OCI-LY3 (cell line): ENCODE data around the gene IFNGR2.

Experiments
- H2AFZ ChIP-seq: fragments of 200-600, 300-600 bp; shearing (Covaris generic); 2 replicates; pipeline ENCODE4 v1.6.0; 2014; ENCODE audit warnings: antibody characterized with exemption, low read depth, low read length
- H3K27ac ChIP-seq: fragments of 200-600, 300-600 bp; sonication (generic); 2 replicates; pipeline ENCODE4 v1.5.1; 2014; ENCODE audit warnings: mild to moderate bottlenecking, low read length, moderate library complexity, mixed read lengths
- H3K27me3 ChIP-seq: fragments of 200-600, 300-600 bp; sonication (generic); 2 replicates; pipeline ENCODE4 v1.6.1; 2014; ENCODE audit warnings: low read depth, low read length, mixed read lengths
- H3K36me3 ChIP-seq: fragments of 200-600, 300-600 bp; sonication (generic); replicated peaks from 2 replicates; pipeline ENCODE3; 2014; ENCODE audit warnings: low read depth, low read length, mixed read lengths
- H3K4me1 ChIP-seq: fragments of 300-600, 200-600 bp; sonication (generic); 2 replicates; pipeline ENCODE4 v1.6.1; 2014; ENCODE audit warnings: low read length, mixed read lengths
- H3K4me2 ChIP-seq: fragments of 200-600, 300-600 bp; sonication (generic); 2 replicates; pipeline ENCODE4 v1.6.1; 2014; ENCODE audit warnings: low read length, mixed read lengths
- H3K4me3 ChIP-seq: fragments of 300-600, 200-600 bp; sonication (generic); 2 replicates; pipeline ENCODE4 v1.5.1; 2014; ENCODE audit warnings: antibody characterized with exemption, mild to moderate bottlenecking, low read length, moderate library complexity
- H3K79me2 ChIP-seq: fragments of 300-600, 200-600 bp; shearing (Covaris generic); 2 replicates; pipeline ENCODE4 v1.6.1; 2014; ENCODE audit warnings: mild to moderate bottlenecking, low read length, mixed read lengths
- H3K9ac ChIP-seq: fragments of 300-600, 200-600 bp; shearing (Covaris generic); 2 replicates; pipeline ENCODE4 v1.6.0; 2014; ENCODE audit warnings: mild to moderate bottlenecking, low read length, moderate library complexity
- H3K9me3 ChIP-seq: fragments of 200-600, 300-600 bp; shearing (Covaris generic); 2 replicates; pipeline ENCODE4 v1.6.1; 2014; ENCODE audit warnings: low read length, mixed read lengths; ENCODE audit not compliant: insufficient read depth
- H4K20me1 ChIP-seq: fragments of 200-600, 300-600 bp; sonication (generic); 2 replicates; pipeline ENCODE4 v1.6.1; 2016; ENCODE audit warnings: low read length, mixed read lengths; ENCODE audit not compliant: insufficient read depth
- EZH2phosphoT487 ChIP-seq: fragments of 200-600 bp; shearing (Covaris generic); IDR thresholded peaks from 2 replicates; pipeline ENCODE4 v1.6.1; 2018; ENCODE audit warnings: antibody characterized with exemption, mixed run types, low read depth
- TF ChIP-seq, protein P1 (sequence below): fragments of 200-600, 300-600 bp; sonication (generic); IDR thresholded peaks from 2 replicates; pipeline ENCODE4 v1.5.1; 2014; ENCODE audit warnings: antibody characterized with exemption, low read length, low read depth

The IFNGR2 gene

GRCh38 chr21:33396951-33397350 is 6.3 kb upstream of the IFNGR2 start:
- H3K4me3 ChIP-seq = no peak overlapping the region
- H3K27ac ChIP-seq = no peak overlapping the region
- TF ChIP-seq, protein P1, sequence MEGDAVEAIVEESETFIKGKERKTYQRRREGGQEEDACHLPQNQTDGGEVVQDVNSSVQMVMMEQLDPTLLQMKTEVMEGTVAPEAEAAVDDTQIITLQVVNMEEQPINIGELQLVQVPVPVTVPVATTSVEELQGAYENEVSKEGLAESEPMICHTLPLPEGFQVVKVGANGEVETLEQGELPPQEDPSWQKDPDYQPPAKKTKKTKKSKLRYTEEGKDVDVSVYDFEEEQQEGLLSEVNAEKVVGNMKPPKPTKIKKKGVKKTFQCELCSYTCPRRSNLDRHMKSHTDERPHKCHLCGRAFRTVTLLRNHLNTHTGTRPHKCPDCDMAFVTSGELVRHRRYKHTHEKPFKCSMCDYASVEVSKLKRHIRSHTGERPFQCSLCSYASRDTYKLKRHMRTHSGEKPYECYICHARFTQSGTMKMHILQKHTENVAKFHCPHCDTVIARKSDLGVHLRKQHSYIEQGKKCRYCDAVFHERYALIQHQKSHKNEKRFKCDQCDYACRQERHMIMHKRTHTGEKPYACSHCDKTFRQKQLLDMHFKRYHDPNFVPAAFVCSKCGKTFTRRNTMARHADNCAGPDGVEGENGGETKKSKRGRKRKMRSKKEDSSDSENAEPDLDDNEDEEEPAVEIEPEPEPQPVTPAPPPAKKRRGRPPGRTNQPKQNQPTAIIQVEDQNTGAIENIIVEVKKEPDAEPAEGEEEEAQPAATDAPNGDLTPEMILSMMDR = no peak
- TF ChIP-seq EZH2phosphoT487 = no peak
- H3K9me3 ChIP-seq = no peaks in the 10 kb centered on the region
- H3K4me2 ChIP-seq = no peak overlapping the region
- H3K27me3 ChIP-seq = no peaks in the 10 kb centered on the region
- no peaks in the 10 kb centered on the region for H3K79me2 ChIP-seq
- H3K36me3 ChIP-seq = no peaks in the 10 kb centered on the region
- no peaks in the 10 kb centered on the region for H4K20me1 ChIP-seq
- H2AFZ ChIP-seq = no peak overlapping the region
- H3K9ac ChIP-seq = no peak overlapping the region
- peaks cover 14% of the 10 kb centered on the region for H3K4me1 ChIP-seq

DNA sequence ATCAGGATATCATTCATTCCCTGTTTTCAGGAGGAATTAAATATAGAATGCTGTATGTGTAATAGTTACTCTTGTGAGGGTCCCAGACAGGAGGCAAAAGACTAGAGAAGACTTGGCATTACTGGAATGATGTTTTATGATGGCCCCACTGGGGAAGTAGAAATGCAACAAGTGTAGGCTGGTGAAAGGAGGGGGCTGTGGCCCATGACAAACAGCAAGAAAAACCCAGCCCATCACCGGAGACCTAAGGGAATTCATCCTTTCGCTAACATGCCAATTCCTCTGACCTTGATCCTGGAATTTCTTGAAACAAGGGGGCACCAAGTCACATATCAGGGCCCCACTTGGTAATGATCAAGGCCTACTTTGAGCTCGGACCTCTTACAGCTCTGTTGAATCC is 5.5 kb upstream of the IFNGR2 start:
- H3K27ac ChIP-seq = no peak overlapping the region
- H4K20me1 ChIP-seq = no peaks in the 10 kb centered on the region
- no peaks in the 10 kb centered on the region for H3K79me2 ChIP-seq
- no peaks in the 10 kb centered on the region for H3K9me3 ChIP-seq
- no peak overlapping the region for H3K9ac ChIP-seq
- no peak overlapping the region for H2AFZ ChIP-seq
- peaks cover 18% of the 10 kb centered on the region for H3K4me1 ChIP-seq
- TF ChIP-seq, protein P1 = no peak
- no peak for TF ChIP-seq EZH2phosphoT487
- no peaks in the 10 kb centered on the region for H3K36me3 ChIP-seq
- H3K4me3 ChIP-seq = no peak overlapping the region
- no peaks in the 10 kb centered on the region for H3K27me3 ChIP-seq
- H3K4me2 ChIP-seq = no peak overlapping the region

DNA sequence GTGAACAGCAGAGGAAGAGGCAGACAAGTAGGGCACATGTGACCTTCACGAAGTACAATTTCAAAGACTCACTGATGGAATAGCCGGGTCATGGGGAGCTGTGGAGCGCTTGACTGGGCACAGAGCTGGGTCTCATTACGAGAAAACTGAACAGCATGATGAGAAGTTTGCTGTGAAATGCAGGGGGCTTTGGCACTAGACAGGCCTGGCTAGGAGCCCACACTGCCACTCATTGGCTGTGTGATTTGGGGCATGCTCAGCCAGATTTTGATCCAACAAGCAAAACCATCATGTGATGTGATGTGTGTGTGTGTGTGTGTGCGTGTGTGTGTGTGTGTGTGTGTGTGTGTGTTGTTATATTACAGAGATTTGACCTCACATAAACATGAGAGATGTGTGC is 4.9 kb upstream of the IFNGR2 start:
- H3K9ac ChIP-seq = no peak overlapping the region
- no peak overlapping the region for H3K4me3 ChIP-seq
- no peaks in the 10 kb centered on the region for H4K20me1 ChIP-seq
- peaks cover 18% of the 10 kb centered on the region for H3K4me1 ChIP-seq
- no peak overlapping the region for H3K4me2 ChIP-seq
- no peak for TF ChIP-seq EZH2phosphoT487
- TF ChIP-seq, protein P1 = no peak
- peaks cover under 1% of the 10 kb centered on the region; the same call in 1 of the 2 replicates for H3K79me2 ChIP-seq
- H2AFZ ChIP-seq = no peak overlapping the region
- no peaks in the 10 kb centered on the region for H3K36me3 ChIP-seq
- no peaks in the 10 kb centered on the region for H3K9me3 ChIP-seq
- no peaks in the 10 kb centered on the region for H3K27me3 ChIP-seq
- no peak overlapping the region for H3K27ac ChIP-seq

DNA sequence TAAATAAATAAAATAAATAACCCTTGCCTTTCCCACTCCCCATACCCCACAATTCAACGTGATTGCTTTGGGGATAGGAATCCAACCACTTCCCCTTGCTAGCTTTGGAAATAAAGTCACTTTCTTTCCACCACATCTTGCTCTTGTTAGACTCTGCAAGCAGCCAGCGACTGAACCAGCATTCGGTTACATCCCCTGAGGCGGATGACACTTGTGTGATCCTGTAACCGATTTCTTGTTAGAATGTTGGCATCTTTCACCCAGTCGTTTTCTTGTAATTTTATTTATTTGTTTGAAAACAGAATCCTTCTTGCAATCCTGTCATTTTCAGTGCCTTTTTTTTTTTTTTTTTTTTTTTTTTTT is 1.6 kb upstream of the IFNGR2 start:
- H3K27ac ChIP-seq = no peak overlapping the region
- no peak overlapping the region for H3K9ac ChIP-seq
- TF ChIP-seq, protein P1 = no peak
- TF ChIP-seq EZH2phosphoT487 = no peak
- H4K20me1 ChIP-seq = peaks cover 21% of the 10 kb centered on the region
- no peaks in the 10 kb centered on the region for H3K27me3 ChIP-seq
- H3K36me3 ChIP-seq = peaks cover 8% of the 10 kb centered on the region
- no peak overlapping the region for H2AFZ ChIP-seq
- H3K4me3 ChIP-seq = no peak overlapping the region
- no peaks in the 10 kb centered on the region for H3K9me3 ChIP-seq
- H3K4me1 ChIP-seq = peaks cover 24% of the 10 kb centered on the region
- H3K4me2 ChIP-seq = no peak overlapping the region
- H3K79me2 ChIP-seq = peaks cover 33% of the 10 kb centered on the region
